ENCODE results near the gene MACROD1. TPM values are rescaled to one million over a fixed set of nuclear protein-coding genes. Genes with fewer than 3 reads are reported as not detected.

Gene MACROD1
- polyA plus RNA-seq, 1 donor (not counting 4 experiments of a cell fraction or from before 2014, with no cell fraction given) = 4.6 TPM

GRCh38 chr11:64144587-64145472 lies 21.1 kb downstream of the MACROD1 start:
- no peak overlapping the region for H3K27ac ChIP-seq (ENCODE audit: control insufficient read depth, insufficient read depth, low read length)
- no peaks in the 10 kb centered on the region for H3K4me1 ChIP-seq (ENCODE audit: control insufficient read depth, extremely low read depth, insufficient read depth, low read length)
- H4K20me1 ChIP-seq (ENCODE audit: control insufficient read depth, extremely low read depth, insufficient read depth, low read length) = no peaks in the 10 kb centered on the region
- no peak overlapping the region for H3K9ac ChIP-seq (ENCODE audit: control insufficient read depth, extremely low read depth, insufficient read depth, low read length)
- dilution Hi-C loops (cut with MboI; ENCODE audit: extremely low pct_ligation_motif_present, low sequenced_read_pairs) = no loop called here
- H3K36me3 ChIP-seq (ENCODE audit: control insufficient read depth in 2 of 2, extremely low read depth in 1 of 2, insufficient read depth in 2 of 2, low read length in 2 of 2) = no peaks in the 10 kb centered on the region
- no peaks in the 10 kb centered on the region for H3K9me1 ChIP-seq (ENCODE audit: control insufficient read depth, extremely low read depth, insufficient read depth, low read length)
- FAIRE-seq (no peak), DNase-seq (ENCODE audit: low read depth, low spot score) (no peak)
- TF ChIP-seq EZH2 (IDR thresholded peaks at IDR 0.05; ENCODE audit: low read length) (no peak), CTCF (optimal IDR thresholded peaks at IDR 0.05 in 1 of 3, IDR thresholded peaks at IDR 0.05 in 1 of 3, conservative IDR thresholded peaks at IDR 0.05 in 1 of 3; ENCODE audit: extremely low read depth in 1 of 3, insufficient read depth in 2 of 3, low read length in 3 of 3) (no peak)
- H3K27me3 ChIP-seq (ENCODE audit: control insufficient read depth, extremely low read depth, insufficient read depth, low read length) = no peaks in the 10 kb centered on the region
- no peak overlapping the region for H3K4me2 ChIP-seq (ENCODE audit: control insufficient read depth, extremely low read depth, insufficient read depth, low read depth, low read length)
- H3K4me3 ChIP-seq (ENCODE audit: control insufficient read depth in 2 of 3, extremely low read depth in 1 of 3, insufficient read depth in 2 of 3, low read depth in 1 of 3, low read length in 3 of 3) = no peak overlapping the region
- H2AFZ ChIP-seq (ENCODE audit: control insufficient read depth, low read length) = no peak overlapping the region
- H3K9me3 ChIP-seq (ENCODE audit: control insufficient read depth, low read depth, low read length) = no peaks in the 10 kb centered on the region
- H3K79me2 ChIP-seq (ENCODE audit: control insufficient read depth, insufficient read depth, low read length) = no peaks in the 10 kb centered on the region

GRCh38 chr11:64141081-64141783 lies 24.7 kb downstream of the MACROD1 start:
- Histone ChIP-seq H3K9ac (ENCODE audit: control insufficient read depth, extremely low read depth, insufficient read depth, low read length) (no peak overlapping the region), H3K27ac (ENCODE audit: control insufficient read depth, insufficient read depth, low read length) (no peak overlapping the region), H3K4me2 (ENCODE audit: control insufficient read depth, extremely low read depth, insufficient read depth, low read depth, low read length) (no peak overlapping the region), H3K4me1 (ENCODE audit: control insufficient read depth, extremely low read depth, insufficient read depth, low read length) (no peaks in the 10 kb centered on the region), H3K79me2 (ENCODE audit: control insufficient read depth, insufficient read depth, low read length) (no peaks in the 10 kb centered on the region), H3K36me3 (ENCODE audit: control insufficient read depth in 2 of 2, extremely low read depth in 1 of 2, insufficient read depth in 2 of 2, low read length in 2 of 2) (no peaks in the 10 kb centered on the region), H3K4me3 (ENCODE audit: control insufficient read depth in 2 of 3, extremely low read depth in 1 of 3, insufficient read depth in 2 of 3, low read depth in 1 of 3, low read length in 3 of 3) (no peak overlapping the region), H3K9me3 (ENCODE audit: control insufficient read depth, low read depth, low read length) (no peaks in the 10 kb centered on the region), H2AFZ (ENCODE audit: control insufficient read depth, low read length) (no peak overlapping the region), H4K20me1 (ENCODE audit: control insufficient read depth, extremely low read depth, insufficient read depth, low read length) (no peaks in the 10 kb centered on the region), H3K27me3 (ENCODE audit: control insufficient read depth, extremely low read depth, insufficient read depth, low read length) (no peaks in the 10 kb centered on the region), H3K9me1 (ENCODE audit: control insufficient read depth, extremely low read depth, insufficient read depth, low read length) (no peaks in the 10 kb centered on the region)
- FAIRE-seq = no peak
- DNase-seq (ENCODE audit: low read depth, low spot score) = no peak
- dilution Hi-C loops (cut with MboI; ENCODE audit: extremely low pct_ligation_motif_present, low sequenced_read_pairs) = no loop called here
- no peak for TF ChIP-seq EZH2 (IDR thresholded peaks at IDR 0.05; ENCODE audit: low read length)
- TF ChIP-seq CTCF (optimal IDR thresholded peaks at IDR 0.05 in 1 of 3, IDR thresholded peaks at IDR 0.05 in 1 of 3, conservative IDR thresholded peaks at IDR 0.05 in 1 of 3; ENCODE audit: extremely low read depth in 1 of 3, insufficient read depth in 2 of 3, low read length in 3 of 3) = no peak

Data from keratinocyte (primary cell).